GM13977 (cell line): ENCODE measurements around the gene AUTS2.

Experiments used
- DNase-seq: peaks from one replicate; pipeline ENCODE4 v3.0.0; 2012; ENCODE audit warnings: low spot score
- in situ Hi-C: fragments of 300-500 bp; cut with MboI; formaldehyde crosslinking; loops from one replicate; pipeline ENCODE4 v1.12.0; 2022; ENCODE audit warnings: low sequenced_read_pairs, low pct_unique_long_range_greater_than_20kb, mixed read lengths, inconsistent platforms; ENCODE audit not compliant: unreplicated experiment
- TF ChIP-seq, protein P1 (sequence below): IDR thresholded peaks from 2 replicates; pipeline ENCODE4 v1.5.1; 2012; ENCODE audit warnings: mild to moderate bottlenecking, control low read depth; ENCODE audit not compliant: insufficient read depth; ENCODE audit errors: extremely low read depth, missing control alignments

AUTS2 gene

DNA sequence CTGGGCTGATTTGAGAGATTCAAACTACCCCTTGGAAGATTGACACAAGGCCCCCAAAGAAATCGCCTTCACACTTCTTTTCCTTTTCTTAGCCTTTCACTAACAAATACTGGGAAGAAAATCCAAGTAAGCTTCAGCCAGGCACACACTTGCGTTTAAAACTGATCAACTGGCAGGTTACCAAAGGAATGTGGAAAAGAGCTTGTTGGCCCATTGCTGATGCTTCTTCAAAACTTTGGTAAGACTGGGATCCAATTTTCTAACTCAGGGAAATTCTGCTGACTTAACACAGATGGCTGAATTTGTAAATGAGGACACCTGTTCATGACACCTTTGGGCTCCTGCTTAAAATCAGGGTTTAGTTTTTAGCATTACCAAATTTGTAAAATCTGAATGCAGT lies 1069.1 kb downstream of the AUTS2 start:
- TF ChIP-seq, protein P1, sequence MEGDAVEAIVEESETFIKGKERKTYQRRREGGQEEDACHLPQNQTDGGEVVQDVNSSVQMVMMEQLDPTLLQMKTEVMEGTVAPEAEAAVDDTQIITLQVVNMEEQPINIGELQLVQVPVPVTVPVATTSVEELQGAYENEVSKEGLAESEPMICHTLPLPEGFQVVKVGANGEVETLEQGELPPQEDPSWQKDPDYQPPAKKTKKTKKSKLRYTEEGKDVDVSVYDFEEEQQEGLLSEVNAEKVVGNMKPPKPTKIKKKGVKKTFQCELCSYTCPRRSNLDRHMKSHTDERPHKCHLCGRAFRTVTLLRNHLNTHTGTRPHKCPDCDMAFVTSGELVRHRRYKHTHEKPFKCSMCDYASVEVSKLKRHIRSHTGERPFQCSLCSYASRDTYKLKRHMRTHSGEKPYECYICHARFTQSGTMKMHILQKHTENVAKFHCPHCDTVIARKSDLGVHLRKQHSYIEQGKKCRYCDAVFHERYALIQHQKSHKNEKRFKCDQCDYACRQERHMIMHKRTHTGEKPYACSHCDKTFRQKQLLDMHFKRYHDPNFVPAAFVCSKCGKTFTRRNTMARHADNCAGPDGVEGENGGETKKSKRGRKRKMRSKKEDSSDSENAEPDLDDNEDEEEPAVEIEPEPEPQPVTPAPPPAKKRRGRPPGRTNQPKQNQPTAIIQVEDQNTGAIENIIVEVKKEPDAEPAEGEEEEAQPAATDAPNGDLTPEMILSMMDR, result no peak
- in situ Hi-C loops, result no loop called here
- no peak for DNase-seq

DNA sequence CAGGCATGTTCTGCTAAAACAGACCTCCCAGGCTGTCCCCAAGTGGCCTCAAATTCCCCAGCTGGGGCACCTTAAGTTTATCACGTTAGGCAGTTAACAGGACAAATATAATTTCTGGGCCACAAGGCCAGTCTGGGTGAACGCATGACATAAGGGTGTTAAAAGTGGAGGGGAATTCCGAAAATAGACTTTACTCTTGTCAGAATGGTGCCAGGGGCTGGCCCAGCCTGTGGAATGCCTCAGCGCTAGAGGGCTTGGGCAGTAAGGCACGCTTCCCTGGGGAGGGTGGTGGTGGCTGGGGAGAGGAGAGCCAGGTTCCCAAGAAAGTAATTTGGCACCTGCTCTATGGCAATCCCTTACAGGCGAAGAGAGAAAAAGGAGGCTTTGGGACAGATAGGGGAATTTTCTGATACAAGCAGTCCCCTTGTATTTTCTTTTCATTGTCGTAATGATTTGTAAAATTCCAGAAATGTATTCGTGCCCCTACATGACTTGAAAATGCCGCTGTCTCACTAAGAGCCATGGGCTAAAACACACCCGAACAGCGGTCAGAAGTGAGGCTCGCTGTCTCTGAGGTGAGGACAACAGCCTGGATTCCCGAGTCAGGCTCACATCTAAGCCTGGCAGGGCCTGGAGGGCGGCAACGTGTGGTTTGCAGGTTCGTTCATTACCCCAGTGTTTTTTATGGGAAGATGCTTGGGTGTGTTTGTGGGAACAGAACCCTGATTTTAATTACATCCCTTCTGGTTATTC lies 1070.5 kb downstream of the AUTS2 start:
- DNase-seq, result no peak
- TF ChIP-seq, protein P1, result no peak
- in situ Hi-C loops, result no loop called here

DNA sequence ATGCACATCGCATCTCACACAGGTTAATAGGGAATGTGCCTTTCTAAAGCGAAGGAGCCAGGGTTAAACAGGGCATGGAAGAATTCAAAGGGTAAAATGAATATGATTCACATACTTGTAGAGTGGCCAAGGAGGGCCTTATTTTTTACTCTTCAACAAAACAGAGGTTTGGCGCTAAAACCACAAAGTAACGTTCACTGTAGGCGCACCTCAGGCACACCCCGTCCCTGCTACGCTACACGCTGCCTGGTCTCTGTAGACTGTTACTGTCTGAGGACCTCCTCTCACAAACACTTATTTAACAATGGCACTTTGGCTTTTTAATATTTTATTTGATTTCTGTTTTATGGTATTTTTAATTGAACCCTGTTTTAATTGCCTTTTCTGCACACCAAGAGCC lies 1071.6 kb downstream of the AUTS2 start:
- in situ Hi-C loops, result no loop called here
- no peak for DNase-seq
- TF ChIP-seq, protein P1, result no peak

DNA sequence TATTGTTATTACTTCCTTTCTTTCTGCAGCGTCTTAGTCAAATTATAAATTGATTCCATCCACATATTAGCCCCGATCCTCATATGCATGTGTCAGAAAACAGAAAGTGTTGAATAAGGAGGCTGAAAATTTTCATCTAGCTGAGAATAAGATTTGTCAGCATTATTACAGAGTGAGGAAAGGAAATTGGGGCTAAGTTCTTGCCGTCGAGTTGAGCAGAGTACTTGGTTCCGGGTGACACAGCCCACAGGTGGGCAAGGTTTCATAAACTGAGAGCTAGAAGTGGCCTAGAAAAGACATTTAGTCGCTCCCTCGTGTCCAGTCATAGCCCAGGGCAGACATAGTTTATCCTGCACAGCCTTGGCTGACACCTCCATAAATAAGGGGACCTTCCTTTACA lies 1072.0 kb downstream of the AUTS2 start:
- no peak for DNase-seq
- TF ChIP-seq, protein P1, result no peak
- in situ Hi-C loops, result no loop called here

DNA sequence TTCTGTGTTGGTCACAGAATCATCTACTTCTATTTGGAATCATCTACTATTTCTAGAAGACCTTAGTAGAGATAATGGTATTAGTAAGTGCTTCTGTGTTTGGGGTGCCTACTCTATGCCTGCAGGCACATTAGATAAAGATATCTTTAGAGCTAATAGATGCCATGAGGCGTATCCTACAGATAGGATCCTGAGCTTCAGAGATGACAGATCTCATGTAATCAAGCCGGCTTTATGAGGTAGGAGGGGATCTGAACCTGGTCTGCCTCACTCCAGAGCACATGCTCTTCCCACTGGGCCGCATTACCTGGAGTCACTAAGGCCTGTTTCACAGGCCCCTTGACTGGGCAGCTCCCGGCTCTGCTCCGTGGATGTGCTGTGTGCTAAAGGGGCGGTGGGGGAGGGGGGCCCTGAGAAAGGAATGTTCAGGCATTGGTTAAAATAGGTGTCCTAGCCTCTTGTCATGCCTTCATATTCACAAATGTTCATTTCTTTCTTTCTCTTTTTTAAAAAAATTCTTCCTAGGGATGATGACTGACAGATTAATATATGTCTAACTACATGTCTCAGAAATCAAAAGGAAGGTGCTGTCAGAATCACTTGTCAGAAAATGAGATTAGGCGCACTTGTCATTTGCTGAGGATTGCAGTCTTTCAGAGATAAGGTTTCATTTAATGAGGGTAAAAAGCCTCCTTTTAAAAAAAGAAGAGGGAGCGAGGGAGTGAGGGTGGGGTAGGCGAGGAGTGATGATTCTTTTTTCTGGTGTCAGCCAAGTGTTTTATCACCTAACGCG lies 1075.7 kb downstream of the AUTS2 start:
- in situ Hi-C loops, result no loop called here
- DNase-seq, result no peak
- TF ChIP-seq, protein P1, result no peak

DNA sequence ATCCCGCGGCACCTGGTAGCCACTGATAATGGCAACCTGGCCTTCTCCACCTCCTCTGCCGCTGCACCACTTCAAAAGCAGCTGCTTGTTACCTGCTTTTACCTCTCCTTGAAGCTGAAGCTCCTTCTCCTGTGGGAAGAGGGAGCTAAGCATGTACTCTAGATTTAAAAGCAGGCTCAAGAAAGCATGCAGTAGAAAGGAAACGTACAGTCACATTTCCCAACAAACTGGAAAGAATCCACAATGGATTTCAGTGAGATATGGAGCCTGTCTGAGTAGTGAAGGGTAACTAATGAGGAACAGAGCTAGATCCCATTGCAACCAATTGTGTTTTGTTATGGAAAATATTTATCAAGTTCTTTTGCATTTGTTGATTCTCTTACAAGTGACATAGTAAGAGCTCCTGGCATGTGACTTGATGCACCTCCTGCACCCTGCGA lies 1076.3 kb downstream of the AUTS2 start:
- in situ Hi-C loops, result loop anchor here (25.0 kb wide), 2 partner anchors 337 to 487 kb away; no protein-coding TSS in a partner anchor
- no peak for DNase-seq
- TF ChIP-seq, protein P1, result no peak
